ENCODE data around the gene PRSS36. TPM values are rescaled to one million over a fixed set of nuclear protein-coding genes. Genes with fewer than 3 reads are reported as not detected.
A peak's percentile ranks its signal among the peaks of the same experiment; 100 is the strongest.

The PRSS36 gene
- total RNA-seq, 1 experiment from 2014 or later = 1.3 TPM

- peaks cover 30% of the 10 kb centered on the region for H3K36me3 Mint-ChIP-seq
- 0 out of 2 replicates have a peak overlapping the region, but pooled peaks have one; percentile 66 for H3K27ac Mint-ChIP-seq
- ATAC-seq = no peak
- H3K9me3 Mint-ChIP-seq = no peaks in the 10 kb centered on the region
- POLR2A ChIA-PET = interaction anchor here (1.1 to 1.4 kb wide), 2 partner anchors 11 to 51 kb away, joined by 3 to 6 read pairs; partner anchors contain the start of genes FUS and KAT8
- no peaks in the 10 kb centered on the region for H3K27me3 Mint-ChIP-seq (ENCODE audit: low read depth)
- H3K4me3 Mint-ChIP-seq = no peak overlapping the region
- CTCF ChIA-PET = interaction anchor here (2.6 to 3.3 kb wide), 2 partner anchors 11 to 13 kb away, joined by 12 to 25 read pairs; partner anchors contain the start of gene KAT8
- no peak for DNase-seq (ENCODE audit: low spot score)
- TF ChIP-seq EMX1 (CRISPR knock-in tag; IDR thresholded peaks at IDR 0.05) (no peak), IRF2 (CRISPR knock-in tag; IDR thresholded peaks at IDR 0.05; ENCODE audit: borderline replicate concordance, low read depth) (no peak), ZNF396 (CRISPR knock-in tag; IDR thresholded peaks at IDR 0.05; ENCODE audit: borderline replicate concordance) (no peak), SMAD4 (CRISPR knock-in tag; IDR thresholded peaks at IDR 0.05) (no peak), TEAD4 (CRISPR knock-in tag; IDR thresholded peaks at IDR 0.05) (no peak), FOXJ3 (CRISPR knock-in tag; IDR thresholded peaks at IDR 0.05; ENCODE audit: borderline replicate concordance) (no peak), RORB (CRISPR knock-in tag; IDR thresholded peaks at IDR 0.05) (no peak), GABPB1 (CRISPR knock-in tag; IDR thresholded peaks at IDR 0.05) (no peak), JUN (CRISPR knock-in tag; IDR thresholded peaks at IDR 0.05) (no peak), ARID4B (CRISPR knock-in tag; IDR thresholded peaks at IDR 0.05; ENCODE audit: borderline replicate concordance) (no peak), FOXP4 (CRISPR knock-in tag; IDR thresholded peaks at IDR 0.05) (no peak), GTF2I (CRISPR knock-in tag; conservative IDR thresholded peaks at IDR 0.05) (no peak), ATF1 (CRISPR knock-in tag; IDR thresholded peaks at IDR 0.05) (no peak), NR2C2 (CRISPR knock-in tag; IDR thresholded peaks at IDR 0.05) (no peak), ZNF219 (CRISPR knock-in tag; IDR thresholded peaks at IDR 0.05; ENCODE audit: borderline replicate concordance) (no peak)
- TF ChIP-seq, protein P1, sequence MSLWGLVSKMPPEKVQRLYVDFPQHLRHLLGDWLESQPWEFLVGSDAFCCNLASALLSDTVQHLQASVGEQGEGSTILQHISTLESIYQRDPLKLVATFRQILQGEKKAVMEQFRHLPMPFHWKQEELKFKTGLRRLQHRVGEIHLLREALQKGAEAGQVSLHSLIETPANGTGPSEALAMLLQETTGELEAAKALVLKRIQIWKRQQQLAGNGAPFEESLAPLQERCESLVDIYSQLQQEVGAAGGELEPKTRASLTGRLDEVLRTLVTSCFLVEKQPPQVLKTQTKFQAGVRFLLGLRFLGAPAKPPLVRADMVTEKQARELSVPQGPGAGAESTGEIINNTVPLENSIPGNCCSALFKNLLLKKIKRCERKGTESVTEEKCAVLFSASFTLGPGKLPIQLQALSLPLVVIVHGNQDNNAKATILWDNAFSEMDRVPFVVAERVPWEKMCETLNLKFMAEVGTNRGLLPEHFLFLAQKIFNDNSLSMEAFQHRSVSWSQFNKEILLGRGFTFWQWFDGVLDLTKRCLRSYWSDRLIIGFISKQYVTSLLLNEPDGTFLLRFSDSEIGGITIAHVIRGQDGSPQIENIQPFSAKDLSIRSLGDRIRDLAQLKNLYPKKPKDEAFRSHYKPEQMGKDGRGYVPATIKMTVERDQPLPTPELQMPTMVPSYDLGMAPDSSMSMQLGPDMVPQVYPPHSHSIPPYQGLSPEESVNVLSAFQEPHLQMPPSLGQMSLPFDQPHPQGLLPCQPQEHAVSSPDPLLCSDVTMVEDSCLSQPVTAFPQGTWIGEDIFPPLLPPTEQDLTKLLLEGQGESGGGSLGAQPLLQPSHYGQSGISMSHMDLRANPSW (CRISPR knock-in tag; conservative IDR thresholded peaks at IDR 0.05; ENCODE audit: low read depth) = no peak
- TF ChIP-seq, protein P2, sequence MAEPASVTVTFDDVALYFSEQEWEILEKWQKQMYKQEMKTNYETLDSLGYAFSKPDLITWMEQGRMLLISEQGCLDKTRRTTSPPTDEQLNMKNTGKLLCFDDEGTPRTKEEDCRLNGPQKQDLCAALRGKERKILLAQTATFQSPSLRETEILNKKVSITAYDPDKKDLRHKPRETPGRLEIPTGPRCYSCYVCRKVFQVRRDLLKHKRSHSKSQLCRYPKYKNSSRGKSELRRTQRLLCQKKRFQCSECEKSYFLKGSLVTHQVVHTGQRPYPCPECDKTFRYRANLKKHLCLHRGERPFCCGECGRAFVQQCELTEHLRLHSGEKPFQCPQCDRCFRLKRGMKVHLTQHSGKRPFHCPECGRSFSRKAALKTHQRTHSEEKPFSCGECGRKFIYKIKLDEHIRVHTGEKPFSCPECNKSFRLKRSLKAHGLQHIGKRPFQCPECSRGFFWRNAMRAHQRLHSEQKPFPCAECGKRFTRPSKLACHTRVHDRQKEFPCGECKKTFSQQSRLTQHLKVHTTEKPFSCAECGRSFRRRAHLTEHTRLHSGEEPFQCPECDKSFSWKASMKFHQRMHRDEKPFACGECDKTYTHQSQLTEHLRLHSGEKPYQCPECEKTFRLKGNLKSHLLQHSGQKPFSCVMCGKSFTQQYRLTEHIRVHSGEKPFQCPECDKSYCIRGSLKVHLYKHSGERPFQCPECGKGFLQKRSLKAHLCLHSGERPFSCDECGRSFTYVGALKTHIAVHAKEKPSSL (CRISPR knock-in tag; conservative IDR thresholded peaks at IDR 0.05) = no peak
- TF ChIP-seq, protein P3, sequence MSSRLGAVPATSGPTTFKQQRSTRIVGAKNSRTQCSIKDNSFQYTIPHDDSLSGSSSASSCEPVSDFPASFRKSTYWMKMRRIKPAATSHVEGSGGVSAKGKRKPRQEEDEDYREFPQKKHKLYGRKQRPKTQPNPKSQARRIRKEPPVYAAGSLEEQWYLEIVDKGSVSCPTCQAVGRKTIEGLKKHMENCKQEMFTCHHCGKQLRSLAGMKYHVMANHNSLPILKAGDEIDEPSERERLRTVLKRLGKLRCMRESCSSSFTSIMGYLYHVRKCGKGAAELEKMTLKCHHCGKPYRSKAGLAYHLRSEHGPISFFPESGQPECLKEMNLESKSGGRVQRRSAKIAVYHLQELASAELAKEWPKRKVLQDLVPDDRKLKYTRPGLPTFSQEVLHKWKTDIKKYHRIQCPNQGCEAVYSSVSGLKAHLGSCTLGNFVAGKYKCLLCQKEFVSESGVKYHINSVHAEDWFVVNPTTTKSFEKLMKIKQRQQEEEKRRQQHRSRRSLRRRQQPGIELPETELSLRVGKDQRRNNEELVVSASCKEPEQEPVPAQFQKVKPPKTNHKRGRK (CRISPR knock-in tag; IDR thresholded peaks at IDR 0.05; ENCODE audit: borderline replicate concordance) = no peak
- TF ChIP-seq, protein P4, sequence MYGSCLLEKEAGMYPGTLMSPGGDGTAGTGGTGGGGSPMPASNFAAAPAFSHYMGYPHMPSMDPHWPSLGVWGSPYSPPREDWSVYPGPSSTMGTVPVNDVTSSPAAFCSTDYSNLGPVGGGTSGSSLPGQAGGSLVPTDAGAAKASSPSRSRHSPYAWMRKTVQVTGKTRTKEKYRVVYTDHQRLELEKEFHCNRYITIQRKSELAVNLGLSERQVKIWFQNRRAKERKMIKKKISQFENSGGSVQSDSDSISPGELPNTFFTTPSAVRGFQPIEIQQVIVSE (CRISPR knock-in tag; IDR thresholded peaks at IDR 0.05; ENCODE audit: borderline replicate concordance) = no peak
- peaks cover 36% of the 10 kb centered on the region for H3K4me1 Mint-ChIP-seq
Measured at GRCh38 chr16:31128711-31129567, 20.9 kb downstream of the PRSS36 start.
